Naive B cell (primary cell): ENCODE measurements around the gene KCND2. TPM values are rescaled to one million over a fixed set of nuclear protein-coding genes. Genes with fewer than 3 reads are reported as not detected.

Experiments
- ATAC-seq, 2 donors: fragments of 150-1000 bp; cut with Tn5 transposase; 2 replicates each; pipeline ENCODE4 v1.10.0; 2021; ENCODE audit warnings: low read depth in 2 of 2, mild to moderate bottlenecking in 2 of 2, moderate library complexity in 2 of 2
- DNase-seq: peaks from one replicate; pipeline ENCODE4 v3.0.0; 2022
- H3K27ac Mint-ChIP-seq, 6 donors: one replicate each; pipeline ENCODE4 v1.8.0; 2020 to 2022; ENCODE audit warnings: mild to moderate bottlenecking in 6 of 6, mixed read lengths in 6 of 6, moderate library complexity in 5 of 6, inconsistent platforms in 2 of 6
- H3K27me3 Mint-ChIP-seq, 3 donors: one replicate each; pipeline ENCODE4 v1.8.0; 2021 to 2022; ENCODE audit warnings: mixed read lengths in 3 of 3, mild to moderate bottlenecking in 1 of 3
- H3K36me3 Mint-ChIP-seq, 2 donors: one replicate each; pipeline ENCODE4 v1.8.0; 2020 to 2022; ENCODE audit warnings: mixed read lengths in 2 of 2, inconsistent platforms in 1 of 2, mild to moderate bottlenecking in 1 of 2
- H3K4me1 Mint-ChIP-seq, 3 donors: one replicate each; pipeline ENCODE4 v1.8.0; 2020 to 2022; ENCODE audit warnings: mixed read lengths in 3 of 3, inconsistent platforms in 1 of 3, mild to moderate bottlenecking in 1 of 3, moderate library complexity in 1 of 3
- H3K4me3 Mint-ChIP-seq, 8 donors: one replicate each; pipeline ENCODE4 v1.8.0; 2020 to 2022; ENCODE audit warnings: mild to moderate bottlenecking in 8 of 8, mixed read lengths in 8 of 8, moderate library complexity in 8 of 8, inconsistent platforms in 2 of 8
- H3K9me3 Mint-ChIP-seq, 7 donors: one replicate each; pipeline ENCODE4 v1.8.0; 2020 to 2022; ENCODE audit warnings: mixed read lengths in 7 of 7, mild to moderate bottlenecking in 5 of 7, inconsistent platforms in 2 of 7, moderate library complexity in 1 of 7
- polyA plus RNA-seq, 6 donors: library from polyadenylated mRNA; unstranded; fragments of 300-500 nt; fragmentation: Illumina TruSeq; gene quantifications; one replicate each; pipeline ENCODE4 v1.2.3, GENCODE V29; 2021; ENCODE audit warnings: low read depth in 6 of 6

Gene KCND2
- polyA plus RNA-seq, 6 donors from 2014 or later: not detected

GRCh38 chr7:120337308-120337907 is 64.4 kb downstream of the KCND2 start:
- DNase-seq: no peak
- Mint-ChIP-seq H3K27ac (no peak overlapping the region), H3K36me3 (no peaks in the 10 kb centered on the region), H3K27me3 (no peaks in the 10 kb centered on the region), H3K9me3 (no peaks in the 10 kb centered on the region), H3K4me3 (no peak overlapping the region), H3K4me1 (no peaks in the 10 kb centered on the region)
- no peak for ATAC-seq

- Mint-ChIP-seq H3K9me3 (no peaks in the 10 kb centered on the region), H3K27me3 (no peaks in the 10 kb centered on the region), H3K27ac (no peak overlapping the region), H3K4me1 (no peaks in the 10 kb centered on the region), H3K4me3 (no peak overlapping the region), H3K36me3 (no peaks in the 10 kb centered on the region)
- no peak for DNase-seq
- ATAC-seq: no peak
These were observed 71.3 kb downstream of the KCND2 start for GRCh38 chr7:120344276-120344675.

- ATAC-seq: no peak
- no peak for DNase-seq
- H3K27me3 Mint-ChIP-seq: no peaks in the 10 kb centered on the region
- no peaks in the 10 kb centered on the region for H3K36me3 Mint-ChIP-seq
- H3K4me3 Mint-ChIP-seq: no peak overlapping the region
- H3K27ac Mint-ChIP-seq: no peak overlapping the region
- H3K9me3 Mint-ChIP-seq: peaks cover 0 to 2% (median 0%) of the 10 kb centered on the region in 7 donors
- H3K4me1 Mint-ChIP-seq: no peaks in the 10 kb centered on the region
These were observed 80.2 kb downstream of the KCND2 start for GRCh38 chr7:120353171-120353570.

- Mint-ChIP-seq H3K4me3 (no peak overlapping the region), H3K27me3 (no peaks in the 10 kb centered on the region), H3K27ac (no peak overlapping the region), H3K9me3 (peaks cover 0 to 10% (median 0%) of the 10 kb centered on the region in 7 donors), H3K4me1 (no peaks in the 10 kb centered on the region), H3K36me3 (no peaks in the 10 kb centered on the region)
- ATAC-seq (no peak), DNase-seq (no peak)
These were observed 87.9 kb downstream of the KCND2 start for GRCh38 chr7:120360918-120361317.

GRCh38 chr7:120363414-120363813 is 90.4 kb downstream of the KCND2 start:
- ATAC-seq (no peak), DNase-seq (no peak)
- Mint-ChIP-seq H3K27ac (no peak overlapping the region), H3K27me3 (no peaks in the 10 kb centered on the region), H3K9me3 (peaks cover 0 to 10% (median 0%) of the 10 kb centered on the region in 7 donors), H3K4me3 (no peak overlapping the region), H3K4me1 (no peaks in the 10 kb centered on the region), H3K36me3 (no peaks in the 10 kb centered on the region)

GRCh38 chr7:120370954-120371353 is 98.0 kb downstream of the KCND2 start:
- H3K4me3 Mint-ChIP-seq: no peak overlapping the region
- no peaks in the 10 kb centered on the region for H3K36me3 Mint-ChIP-seq
- peaks cover 0 to 5% (median 0%) of the 10 kb centered on the region in 7 donors for H3K9me3 Mint-ChIP-seq
- DNase-seq (no peak), ATAC-seq (no peak)
- no peaks in the 10 kb centered on the region for H3K4me1 Mint-ChIP-seq
- H3K27me3 Mint-ChIP-seq: no peaks in the 10 kb centered on the region
- no peak overlapping the region for H3K27ac Mint-ChIP-seq

- peaks cover 0 to 5% (median 0%) of the 10 kb centered on the region in 7 donors for H3K9me3 Mint-ChIP-seq
- DNase-seq (no peak), ATAC-seq (no peak)
- no peaks in the 10 kb centered on the region for H3K27me3 Mint-ChIP-seq
- no peaks in the 10 kb centered on the region for H3K4me1 Mint-ChIP-seq
- no peak overlapping the region for H3K27ac Mint-ChIP-seq
- no peaks in the 10 kb centered on the region for H3K36me3 Mint-ChIP-seq
- H3K4me3 Mint-ChIP-seq: no peak overlapping the region
These were observed 100.2 kb downstream of the KCND2 start for GRCh38 chr7:120373174-120373573.

GRCh38 chr7:120394595-120394994 is 121.6 kb downstream of the KCND2 start:
- Mint-ChIP-seq H3K9me3 (peaks cover 0 to 4% (median 0%) of the 10 kb centered on the region in 7 donors), H3K4me1 (no peaks in the 10 kb centered on the region), H3K36me3 (no peaks in the 10 kb centered on the region), H3K4me3 (no peak overlapping the region), H3K27ac (no peak overlapping the region), H3K27me3 (no peaks in the 10 kb centered on the region)
- ATAC-seq: no peak
- DNase-seq: no peak

- H3K4me3 Mint-ChIP-seq: no peak overlapping the region
- no peak for DNase-seq
- H3K4me1 Mint-ChIP-seq: no peaks in the 10 kb centered on the region
- no peak for ATAC-seq
- no peaks in the 10 kb centered on the region for H3K36me3 Mint-ChIP-seq
- no peak overlapping the region for H3K27ac Mint-ChIP-seq
- H3K9me3 Mint-ChIP-seq: peaks cover 0 to 4% (median 0%) of the 10 kb centered on the region in 7 donors
- H3K27me3 Mint-ChIP-seq: no peaks in the 10 kb centered on the region
These were observed 122.6 kb downstream of the KCND2 start for GRCh38 chr7:120395526-120396019.

GRCh38 chr7:120398284-120399000 is 125.5 kb downstream of the KCND2 start:
- H3K9me3 Mint-ChIP-seq: peaks cover 0 to 4% (median 0%) of the 10 kb centered on the region in 7 donors
- DNase-seq: no peak
- no peak overlapping the region for H3K27ac Mint-ChIP-seq
- H3K4me3 Mint-ChIP-seq: no peak overlapping the region
- H3K4me1 Mint-ChIP-seq: no peaks in the 10 kb centered on the region
- H3K27me3 Mint-ChIP-seq: no peaks in the 10 kb centered on the region
- no peak for ATAC-seq
- H3K36me3 Mint-ChIP-seq: no peaks in the 10 kb centered on the region

- ATAC-seq: no peak
- H3K4me1 Mint-ChIP-seq: no peaks in the 10 kb centered on the region
These were observed 128.0 kb downstream of the KCND2 start for GRCh38 chr7:120400806-120401455.

GRCh38 chr7:120402079-120402767 is 129.2 kb downstream of the KCND2 start:
- ATAC-seq (no peak), DNase-seq (no peak)
- Mint-ChIP-seq H3K27ac (no peak overlapping the region), H3K27me3 (no peaks in the 10 kb centered on the region), H3K9me3 (no peaks in the 10 kb centered on the region), H3K36me3 (no peaks in the 10 kb centered on the region), H3K4me1 (no peaks in the 10 kb centered on the region), H3K4me3 (no peak overlapping the region)

More at GRCh38 chr7:120400806-120401455, 128.0 kb downstream of the KCND2 start:
- Mint-ChIP-seq H3K4me3 (no peak overlapping the region), H3K9me3 (no peaks in the 10 kb centered on the region), H3K27me3 (no peaks in the 10 kb centered on the region), H3K36me3 (no peaks in the 10 kb centered on the region), H3K27ac (no peak overlapping the region)
- no peak for DNase-seq

- ATAC-seq (no peak), DNase-seq (no peak)
- H3K27ac Mint-ChIP-seq: no peak overlapping the region
- no peaks in the 10 kb centered on the region for H3K9me3 Mint-ChIP-seq
- no peaks in the 10 kb centered on the region for H3K36me3 Mint-ChIP-seq
- no peaks in the 10 kb centered on the region for H3K27me3 Mint-ChIP-seq
- H3K4me3 Mint-ChIP-seq: no peak overlapping the region
- H3K4me1 Mint-ChIP-seq: no peaks in the 10 kb centered on the region
These were observed 129.8 kb downstream of the KCND2 start for GRCh38 chr7:120402801-120403200.
